SU-DHL-6 (cell line): ENCODE data around the gene PID1.

Source experiments
- CTCF ChIP-seq: fragments of 200-600 bp; sonication (generic); IDR thresholded peaks from one replicate; pipeline ENCODE4 v1.5.1; 2017; ENCODE audit warnings: antibody characterized with exemption, mild to moderate bottlenecking, low read length, moderate library complexity; ENCODE audit not compliant: insufficient read depth, poor library complexity, severe bottlenecking
- EZH2phosphoT487 ChIP-seq: fragments of 200-600 bp; sonication (generic), shearing (Covaris generic); conservative IDR thresholded peaks from 2 replicates; pipeline ENCODE4 v1.6.1; 2018; ENCODE audit warnings: mild to moderate bottlenecking, antibody characterized with exemption, low read length, moderate library complexity, mixed read lengths

- TF ChIP-seq CTCF (no peak), EZH2phosphoT487 (no peak)
Observed at GRCh38 chr2:229246334-229246733, 24.8 kb downstream of the PID1 start.
